Measurements from ENCODE around the gene ARL15.
"Not testable (repeated sequence)": the region's sequence is repeated elsewhere in the genome, so short reads cannot be mapped to it uniquely, and the experiment has no call there.

DNA sequence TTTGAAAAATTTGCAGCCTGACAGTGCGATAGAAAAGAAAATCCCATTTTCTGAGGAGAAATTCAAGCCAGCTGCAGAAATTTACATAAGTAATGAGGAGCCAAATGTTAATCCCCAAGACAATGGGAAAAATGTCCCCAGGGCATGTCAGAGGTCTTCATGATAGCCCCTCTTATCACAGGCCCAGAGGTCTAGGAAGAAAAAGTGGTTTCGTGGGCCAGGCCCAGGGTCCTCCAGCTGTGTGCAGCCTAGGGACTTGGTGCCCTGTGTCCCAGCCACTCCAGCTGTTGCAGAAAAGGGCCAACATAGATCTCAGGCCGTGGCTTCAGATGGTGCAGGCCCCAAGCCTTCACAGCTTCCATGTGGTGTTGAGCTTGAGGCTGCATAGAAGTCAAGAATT, 249.5 kb downstream of the ARL15 start:
- not testable (repeated sequence) for TF ChIP-seq POLR2AphosphoS5 (IDR thresholded peaks at IDR 0.05; ENCODE audit: low read depth)
- TF ChIP-seq, protein P1, sequence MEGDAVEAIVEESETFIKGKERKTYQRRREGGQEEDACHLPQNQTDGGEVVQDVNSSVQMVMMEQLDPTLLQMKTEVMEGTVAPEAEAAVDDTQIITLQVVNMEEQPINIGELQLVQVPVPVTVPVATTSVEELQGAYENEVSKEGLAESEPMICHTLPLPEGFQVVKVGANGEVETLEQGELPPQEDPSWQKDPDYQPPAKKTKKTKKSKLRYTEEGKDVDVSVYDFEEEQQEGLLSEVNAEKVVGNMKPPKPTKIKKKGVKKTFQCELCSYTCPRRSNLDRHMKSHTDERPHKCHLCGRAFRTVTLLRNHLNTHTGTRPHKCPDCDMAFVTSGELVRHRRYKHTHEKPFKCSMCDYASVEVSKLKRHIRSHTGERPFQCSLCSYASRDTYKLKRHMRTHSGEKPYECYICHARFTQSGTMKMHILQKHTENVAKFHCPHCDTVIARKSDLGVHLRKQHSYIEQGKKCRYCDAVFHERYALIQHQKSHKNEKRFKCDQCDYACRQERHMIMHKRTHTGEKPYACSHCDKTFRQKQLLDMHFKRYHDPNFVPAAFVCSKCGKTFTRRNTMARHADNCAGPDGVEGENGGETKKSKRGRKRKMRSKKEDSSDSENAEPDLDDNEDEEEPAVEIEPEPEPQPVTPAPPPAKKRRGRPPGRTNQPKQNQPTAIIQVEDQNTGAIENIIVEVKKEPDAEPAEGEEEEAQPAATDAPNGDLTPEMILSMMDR (IDR thresholded peaks at IDR 0.05; ENCODE audit: insufficient read depth, low read length): not testable (repeated sequence)
